HEK293T (cell line): Measurements from ENCODE around the gene TXNRD2.

Experiments
- BHLHE40 ChIP-seq: fragments of 450-650 bp; IDR thresholded peaks from 2 replicates; pipeline ENCODE4 v1.6.1; 2016; ENCODE audit warnings: mild to moderate bottlenecking, moderate library complexity, borderline replicate concordance
- CTBP1 ChIP-seq: fragments of 450-650 bp; IDR thresholded peaks from 2 replicates; pipeline ENCODE4 v1.6.1; 2016; ENCODE audit warnings: borderline replicate concordance
- ELF4 ChIP-seq: fragments of 450-650 bp; IDR thresholded peaks from 2 replicates; pipeline ENCODE4 v1.6.1; 2017; ENCODE audit warnings: antibody characterized with exemption
- FOXA1 ChIP-seq: fragments of 450-650 bp; IDR thresholded peaks from 2 replicates; pipeline ENCODE4 v1.6.1; 2016; ENCODE audit warnings: mild to moderate bottlenecking
- FOXK2 ChIP-seq: fragments of 450-650 bp; IDR thresholded peaks from 2 replicates; pipeline ENCODE4 v1.6.1; 2016; ENCODE audit warnings: mild to moderate bottlenecking
- FOXM1 ChIP-seq: fragments of 450-650 bp; IDR thresholded peaks from 2 replicates; pipeline ENCODE4 v1.6.1; 2017; ENCODE audit warnings: mild to moderate bottlenecking, borderline replicate concordance
- LEF1 ChIP-seq: fragments of 450-650 bp; IDR thresholded peaks from 2 replicates; pipeline ENCODE4 v1.6.1; 2017; ENCODE audit warnings: mild to moderate bottlenecking, borderline replicate concordance
- SP1 ChIP-seq: fragments of 450-650 bp; IDR thresholded peaks from 2 replicates; pipeline ENCODE4 v1.6.1; 2017
- SUZ12 ChIP-seq: fragments of 450-650 bp; IDR thresholded peaks from 2 replicates; pipeline ENCODE4 v1.6.1; 2016; ENCODE audit warnings: mild to moderate bottlenecking
- TARDBP ChIP-seq: fragments of 450-650 bp; IDR thresholded peaks from 2 replicates; pipeline ENCODE4 v1.6.1; 2016
- TF ChIP-seq, protein P1 (sequence below): fragments of 450-650 bp; IDR thresholded peaks from 2 replicates; pipeline ENCODE4 v1.6.1; 2016

DNA sequence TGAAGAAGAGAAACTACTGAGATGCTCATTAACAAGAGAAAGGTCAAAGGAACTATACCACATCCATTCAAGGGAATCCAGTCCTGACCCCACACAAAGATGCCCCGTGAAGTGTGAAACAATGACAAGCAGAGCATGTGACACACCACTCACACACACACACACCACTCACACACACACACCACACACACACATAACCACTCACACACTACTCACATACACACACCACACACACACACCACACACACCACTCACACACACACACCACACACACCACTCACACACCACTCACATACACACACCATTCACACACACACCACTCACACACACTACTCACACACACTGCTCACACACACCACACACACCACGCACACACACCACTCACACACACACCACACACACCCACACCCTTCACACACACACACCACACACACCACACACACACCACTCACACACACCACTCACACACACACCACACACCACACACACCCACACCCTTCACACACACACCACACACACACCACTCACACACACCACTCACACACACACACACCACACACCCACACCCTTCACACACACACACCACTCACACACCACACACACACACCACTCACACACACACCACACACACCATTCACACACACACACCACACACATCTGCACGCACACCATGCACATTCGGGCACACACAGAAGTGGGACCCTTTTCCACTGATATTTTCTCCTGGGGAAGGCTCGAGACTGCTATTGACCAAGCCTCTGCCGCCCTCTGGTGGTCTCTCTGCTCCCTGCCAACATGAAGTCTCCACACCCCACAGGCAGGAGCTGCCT lies 32.1 kb downstream of the TXNRD2 start:
- TF ChIP-seq FOXM1 (no peak), BHLHE40 (no peak), ELF4 (no peak), CTBP1 (no peak), TARDBP (no peak), LEF1 (no peak), SP1 (no peak), FOXK2 (no peak), FOXA1 (no peak), SUZ12 (no peak)
- TF ChIP-seq, protein P1, sequence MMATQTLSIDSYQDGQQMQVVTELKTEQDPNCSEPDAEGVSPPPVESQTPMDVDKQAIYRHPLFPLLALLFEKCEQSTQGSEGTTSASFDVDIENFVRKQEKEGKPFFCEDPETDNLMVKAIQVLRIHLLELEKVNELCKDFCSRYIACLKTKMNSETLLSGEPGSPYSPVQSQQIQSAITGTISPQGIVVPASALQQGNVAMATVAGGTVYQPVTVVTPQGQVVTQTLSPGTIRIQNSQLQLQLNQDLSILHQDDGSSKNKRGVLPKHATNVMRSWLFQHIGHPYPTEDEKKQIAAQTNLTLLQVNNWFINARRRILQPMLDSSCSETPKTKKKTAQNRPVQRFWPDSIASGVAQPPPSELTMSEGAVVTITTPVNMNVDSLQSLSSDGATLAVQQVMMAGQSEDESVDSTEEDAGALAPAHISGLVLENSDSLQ, result no peak
